SK-N-SH (cell line): ENCODE data around the gene HIPK1.

Experiments used
- CTCF ChIP-seq: fragments of 200-600 bp; sonication (generic); IDR thresholded peaks from 2 replicates; pipeline ENCODE4 v1.6.1; 2017; ENCODE audit warnings: antibody characterized with exemption, mild to moderate bottlenecking, moderate library complexity
- EP300 ChIP-seq, 2 experiments: IDR thresholded peaks; 2 replicates each; pipeline versions ENCODE4 v1.4.0 to v1.6.1; 2012; ENCODE audit warnings: borderline replicate concordance in 1 of 2, low read depth in 1 of 2, low read length in 1 of 2
- EZH2phosphoT487 ChIP-seq: fragments of 200-600 bp; sonication (generic); IDR thresholded peaks from 2 replicates; pipeline ENCODE4 v1.6.1; 2017; ENCODE audit warnings: low read depth, mixed run types, mild to moderate bottlenecking, antibody characterized with exemption, moderate library complexity, borderline replicate concordance
- FOSL2 ChIP-seq: IDR thresholded peaks from 2 replicates; pipeline ENCODE4 v1.4.0; 2012; ENCODE audit warnings: low read depth, mild to moderate bottlenecking, moderate library complexity, borderline replicate concordance
- GABPA ChIP-seq: IDR thresholded peaks from 2 replicates; pipeline ENCODE4 v1.4.0; 2012; ENCODE audit warnings: low read depth, mild to moderate bottlenecking
- IRF3 ChIP-seq: fragments of 150-350 bp; IDR thresholded peaks from 2 replicates; pipeline ENCODE4 v1.6.1; 2016; ENCODE audit warnings: mild to moderate bottlenecking, low read depth, low read length
- JUND ChIP-seq: IDR thresholded peaks from 2 replicates; pipeline ENCODE4 v1.4.0; 2012
- MEF2A ChIP-seq: IDR thresholded peaks from 2 replicates; pipeline ENCODE4 v1.4.0; 2012; ENCODE audit warnings: low read depth, borderline replicate concordance
- NRF1 ChIP-seq: IDR thresholded peaks from 2 replicates; pipeline ENCODE4 v1.6.1; 2012; ENCODE audit warnings: low read depth, mild to moderate bottlenecking, low read length
- POLR2AphosphoS5 ChIP-seq: IDR thresholded peaks from 2 replicates; pipeline ENCODE4 v1.6.1; 2012; ENCODE audit warnings: low read depth, low read length
- RAD21 ChIP-seq: IDR thresholded peaks from 2 replicates; pipeline ENCODE4 v1.6.1; 2012; ENCODE audit warnings: mild to moderate bottlenecking, low read length
- RCOR1 ChIP-seq: fragments of 150-350 bp; IDR thresholded peaks from 2 replicates; pipeline ENCODE4 v1.6.1; 2017; ENCODE audit warnings: antibody characterized with exemption, low read length
- SIN3A ChIP-seq: IDR thresholded peaks from 2 replicates; pipeline ENCODE4 v1.6.1; 2012; ENCODE audit warnings: low read depth, mild to moderate bottlenecking, low read length, moderate library complexity, borderline replicate concordance
- SMC3 ChIP-seq: IDR thresholded peaks from 2 replicates; pipeline ENCODE4 v1.6.1; 2012; ENCODE audit warnings: low read depth, low read length, improper control_type of control experiment

GRCh38 chr1:113999233-113999632 lies 70.1 kb downstream of the HIPK1 start:
- TF ChIP-seq NRF1, result no peak
- TF ChIP-seq RAD21, result no peak
- TF ChIP-seq EZH2phosphoT487, result no peak
- TF ChIP-seq CTCF, result no peak
- TF ChIP-seq GABPA, result no peak
- no peak for TF ChIP-seq FOSL2
- TF ChIP-seq IRF3, result no peak
- TF ChIP-seq POLR2AphosphoS5, result no peak
- no peak for TF ChIP-seq SIN3A
- no peak for TF ChIP-seq SMC3
- TF ChIP-seq EP300 (IDR thresholded peaks at IDR 0.05; ENCODE audit: borderline replicate concordance in 1 of 2, low read depth in 1 of 2, low read length in 1 of 2), result no peak
- no peak for TF ChIP-seq RCOR1
- no peak for TF ChIP-seq JUND
- TF ChIP-seq MEF2A, result no peak
